HepG2 (cell line): ENCODE results near the gene MINDY2. TPM values are rescaled to one million over a fixed set of nuclear protein-coding genes. Genes with fewer than 3 reads are reported as not detected.

ENCODE experiments used
- CREB1 ChIP-seq, 2 experiments: fragments of 450-650 bp in 1 of 2; IDR thresholded peaks; 2 replicates each; pipeline ENCODE4 v1.6.1; 2016 to 2017; ENCODE audit warnings: control low read depth in 1 of 2, mild to moderate bottlenecking in 1 of 2, missing compliant biosample characterization in 1 of 2, missing genetic modification characterization in 1 of 2
- DRAP1 ChIP-seq: IDR thresholded peaks from 2 replicates; pipeline ENCODE4 v1.6.1; 2016; ENCODE audit warnings: missing genetic modification reagents, missing compliant biosample characterization
- HDAC2 ChIP-seq: sonication (generic); formaldehyde crosslinking; IDR thresholded peaks from 2 replicates; pipeline ENCODE4 v1.4.0; 2020; ENCODE audit warnings: missing genetic modification reagents
- HNF4A ChIP-seq: sonication (generic); formaldehyde crosslinking; IDR thresholded peaks from 2 replicates; pipeline ENCODE4 v1.4.0; 2020; ENCODE audit warnings: missing genetic modification reagents
- KDM5A ChIP-seq: fragments of 200-600 bp; sonication (generic); IDR thresholded peaks from 2 replicates; pipeline ENCODE4 v1.7.0; 2018; ENCODE audit warnings: antibody characterized with exemption, mild to moderate bottlenecking, low read length, borderline replicate concordance
- MLX ChIP-seq: IDR thresholded peaks from 2 replicates; pipeline ENCODE4 v1.6.1; 2016
- NR3C1 ChIP-seq: sonication (generic); formaldehyde crosslinking; IDR thresholded peaks from 2 replicates; pipeline ENCODE4 v1.4.0; 2020; ENCODE audit warnings: missing genetic modification reagents
- PAXIP1 ChIP-seq: sonication (generic); formaldehyde crosslinking; conservative IDR thresholded peaks from 2 replicates; pipeline ENCODE4 v1.4.0; 2020; ENCODE audit warnings: mild to moderate bottlenecking, missing genetic modification reagents, moderate library complexity
- POLR2AphosphoS5 ChIP-seq: IDR thresholded peaks from 2 replicates; pipeline ENCODE4 v1.6.1; 2012; ENCODE audit warnings: low read depth, low read length
- RBFOX2 ChIP-seq: fragments of 200-400 bp; formaldehyde crosslinking; IDR thresholded peaks from 2 replicates; pipeline ENCODE4 v1.6.1; 2017; ENCODE audit warnings: low read depth, mild to moderate bottlenecking, low read length
- ZBTB40 ChIP-seq, 2 experiments: fragments of 450-650 bp in 1 of 2; sonication (generic) in 1 of 2; formaldehyde crosslinking in 1 of 2; IDR thresholded peaks; 2 replicates each; pipeline versions ENCODE4 v1.6.1 to v1.8.0; 2016 to 2022; ENCODE audit warnings: antibody characterized with exemption in 1 of 2, mild to moderate bottlenecking in 1 of 2, missing genetic modification reagents in 1 of 2
- ZNF160 ChIP-seq: sonication (generic); formaldehyde crosslinking; IDR thresholded peaks from 2 replicates; pipeline ENCODE4 v1.8.0; 2022; ENCODE audit warnings: mild to moderate bottlenecking, inconsistent platforms, missing genetic modification reagents
- polyA plus RNA-seq, 8 experiments: library from polyadenylated mRNA; depleted of rRNA in 3 of 8; stranded (reverse) in 7 of 8; unstranded in 1 of 8; fragments of >200 nt; fragmentation: Illumina TruSeq in 4 of 8; extraction: Trizol in 4 of 8; gene quantifications; 2 replicates each; pipeline versions ENCODE4 v1.2.1 to v1.2.3, GENCODE V29; 2011 to 2016; ENCODE audit warnings: low read depth in 4 of 8, missing spikeins in 1 of 8, mixed read lengths in 1 of 8; ENCODE audit not compliant: insufficient read depth in 1 of 8
- total RNA-seq, 5 experiments: library from RNA; depleted of rRNA; stranded (reverse); fragments of >200 nt; fragmentation: Illumina TruSeq; extraction: Trizol; gene quantifications; 2 replicates each; pipeline ENCODE4 v1.2.3, GENCODE V29; 2016; ENCODE audit warnings: low read depth in 1 of 5

MINDY2 gene
- total and polyA plus RNA-seq, 2 of the 13 experiments (the other 11 are each of a cell fraction or from before 2014, with no cell fraction given), result 7.2 to 12.6 TPM

GRCh38 chr15:58749532-58750337, 21.4 kb upstream of the MINDY2 start, which contains the start of gene ADAM10 (continued):
- peak; percentile 41; the same call in 1 of the 2 replicates for TF ChIP-seq PAXIP1 (CRISPR knock-in tag)
- no peak for TF ChIP-seq HDAC2 (CRISPR knock-in tag)
- TF ChIP-seq KDM5A, result peak; percentile 64; the same call in 1 of the 2 replicates
- TF ChIP-seq ZBTB40 (IDR thresholded peaks at IDR 0.05), result no peak
- TF ChIP-seq ZBTB40 (CRISPR knock-in tag; IDR thresholded peaks at IDR 0.05), result no peak
- no peak for TF ChIP-seq ZNF160
- TF ChIP-seq DRAP1 (CRISPR knock-in tag), result peak; percentile 89
- peak; percentile 39 for TF ChIP-seq CREB1 (IDR thresholded peaks at IDR 0.05)
- no peak for TF ChIP-seq CREB1 (CRISPR knock-in tag; IDR thresholded peaks at IDR 0.05)
- TF ChIP-seq RBFOX2, result peak; percentile 1; the same call in 1 of the 2 replicates
- no peak for TF ChIP-seq MLX (CRISPR knock-in tag)
- TF ChIP-seq HNF4A (CRISPR knock-in tag), result no peak
- TF ChIP-seq POLR2AphosphoS5, result peak; percentile 91
- no peak for TF ChIP-seq NR3C1 (CRISPR knock-in tag)
